ENCODE results near the gene TMED7.

TMED7 gene

DNA sequence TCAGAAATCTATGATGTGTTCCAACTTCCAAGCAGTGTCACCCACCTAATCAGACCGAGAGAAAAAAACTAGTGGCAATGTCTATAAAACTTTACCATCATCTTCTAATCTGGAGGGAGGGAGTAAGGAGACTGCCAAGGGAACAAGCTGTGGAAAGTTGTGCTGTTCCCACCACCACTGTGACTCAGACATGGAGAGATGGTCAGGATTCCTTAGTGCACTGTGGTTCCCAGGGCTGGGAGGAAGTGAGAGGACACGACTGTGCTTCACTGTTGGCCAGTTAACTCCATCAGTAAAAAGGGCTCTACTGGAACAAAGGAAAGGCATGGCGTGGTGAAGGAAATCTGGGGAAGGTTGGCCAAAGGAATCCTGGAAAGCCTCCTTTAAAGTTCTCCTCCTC is 42.4 kb downstream of the TMED7 start:
- DNase-seq (ENCODE audit: low spot score), result no peak

DNA sequence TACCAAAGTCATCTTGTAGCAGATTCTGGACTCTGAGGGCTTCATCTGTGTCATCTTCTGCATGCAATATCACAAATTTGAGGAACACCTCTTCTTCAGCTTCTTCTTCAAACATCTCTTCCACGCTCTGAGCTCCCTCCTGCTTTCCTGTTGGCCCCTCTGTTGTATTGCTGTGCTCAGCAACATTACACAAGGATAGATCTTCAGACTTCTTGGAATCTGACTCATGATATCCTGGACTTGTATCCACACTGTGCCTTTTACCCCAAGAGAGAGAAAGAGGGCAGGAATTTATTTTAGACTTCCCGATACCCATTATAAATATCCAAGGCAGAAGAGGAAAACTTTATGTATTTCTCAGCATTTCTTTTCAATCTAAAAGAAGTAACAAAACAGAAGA is 44.9 kb downstream of the TMED7 start:
- DNase-seq (ENCODE audit: low spot score), result no peak

GRCh38 chr5:115579747-115580173 is 46.1 kb downstream of the TMED7 start:
- DNase-seq (ENCODE audit: low spot score), result no peak

DNA sequence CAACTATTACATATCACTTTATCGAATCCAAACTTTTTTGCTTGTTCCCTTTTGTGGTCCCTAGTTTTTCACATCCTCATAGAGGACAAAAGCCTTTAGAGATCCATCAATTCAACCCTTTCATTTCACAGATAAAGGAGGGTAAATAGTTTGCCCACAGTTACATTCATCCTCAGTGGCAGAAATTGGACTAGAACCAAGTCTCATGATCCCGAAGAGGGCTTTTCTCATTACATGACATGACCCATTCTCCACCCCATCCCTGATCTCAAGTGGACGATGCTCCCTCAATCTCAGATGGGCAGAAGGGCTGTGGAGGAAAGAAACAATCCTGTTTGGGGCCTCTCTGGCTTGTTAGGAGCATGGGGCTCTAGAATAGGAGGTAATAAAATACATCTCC is 46.6 kb downstream of the TMED7 start:
- no peak for DNase-seq (ENCODE audit: low spot score)

DNA sequence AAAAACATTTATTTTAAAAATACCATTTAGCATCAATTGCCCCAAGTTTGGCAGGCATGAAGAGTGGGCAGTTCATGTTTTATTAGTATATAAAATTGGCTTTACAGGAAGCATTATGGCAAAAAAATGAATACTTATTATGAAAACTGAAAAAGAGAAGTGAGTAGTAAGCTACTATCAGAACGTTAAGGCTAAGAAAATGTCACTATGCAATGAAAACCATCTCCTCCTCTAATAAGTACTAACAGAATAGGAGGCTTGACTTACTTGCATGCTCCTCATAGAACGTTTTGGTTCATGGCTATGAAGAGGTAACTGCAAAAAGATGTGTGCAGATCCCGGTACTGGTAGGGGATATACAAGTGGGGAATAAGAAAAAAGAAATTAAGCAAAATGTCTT is 47.2 kb downstream of the TMED7 start:
- DNase-seq (ENCODE audit: low spot score), result no peak

DNA sequence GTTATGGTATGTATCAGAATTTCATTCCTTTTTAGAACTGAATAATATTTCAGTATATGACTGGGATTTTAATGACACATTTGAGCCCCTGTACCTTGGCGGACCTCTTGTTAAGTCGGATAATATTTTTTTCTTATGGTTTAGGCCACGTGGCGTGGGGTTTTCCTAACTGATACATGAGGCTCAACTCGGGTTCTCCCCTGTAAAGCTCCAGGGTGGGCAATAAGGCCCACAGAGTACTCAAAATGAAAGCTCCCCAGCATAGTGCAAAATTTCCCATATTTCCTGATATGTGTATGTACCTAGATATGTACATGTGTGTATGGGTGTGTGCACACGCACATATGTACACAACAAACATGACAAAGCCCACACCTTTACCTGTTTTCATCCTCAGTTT is 48.1 kb downstream of the TMED7 start:
- DNase-seq (ENCODE audit: low spot score), result no peak

- no peak for DNase-seq (ENCODE audit: low spot score)
Observed at GRCh38 chr5:115577329-115577728, 48.5 kb downstream of the TMED7 start.

GRCh38 chr5:115575167-115576070 is 50.4 kb downstream of the TMED7 start:
- no peak for DNase-seq (ENCODE audit: low spot score)

- no peak for DNase-seq (ENCODE audit: low spot score)
Observed at GRCh38 chr5:115573133-115573532, 52.7 kb downstream of the TMED7 start.

- no peak for DNase-seq (ENCODE audit: low spot score)
Observed at GRCh38 chr5:115571441-115571878, 54.4 kb downstream of the TMED7 start.

- no peak for DNase-seq (ENCODE audit: low spot score)
Observed at GRCh38 chr5:115568668-115569067, 57.2 kb downstream of the TMED7 start.

DNA sequence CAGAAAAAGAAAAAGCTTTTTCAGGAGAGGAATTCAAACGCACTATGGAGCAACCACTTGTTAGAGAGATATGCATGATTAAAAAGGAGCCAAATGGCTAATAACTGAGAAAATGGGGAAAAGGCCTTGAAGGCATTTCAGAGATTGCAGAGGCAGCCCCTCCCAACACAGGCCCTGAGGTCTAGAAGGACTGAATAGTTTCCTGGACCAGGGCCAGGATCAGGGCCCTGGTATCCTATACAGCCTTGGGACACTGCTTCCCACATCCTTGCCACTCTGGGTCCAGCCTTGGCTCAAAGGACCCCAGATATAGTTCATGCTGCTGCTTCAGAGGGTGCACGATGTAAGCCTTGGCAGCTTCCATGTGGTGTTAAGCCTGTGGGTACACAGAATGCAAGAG is 60.6 kb downstream of the TMED7 start:
- no peak for DNase-seq (ENCODE audit: low spot score)

Data from SK-N-DZ (cell line).